HPDE6-E6E7 (cell line): ENCODE results near the gene NLGN4Y.

Source experiments
- DNase-seq: peaks from one replicate; pipeline ENCODE4 v3.0.0; 2011; ENCODE audit warnings: missing footprints; ENCODE audit errors: extremely low spot score

The NLGN4Y gene

DNA sequence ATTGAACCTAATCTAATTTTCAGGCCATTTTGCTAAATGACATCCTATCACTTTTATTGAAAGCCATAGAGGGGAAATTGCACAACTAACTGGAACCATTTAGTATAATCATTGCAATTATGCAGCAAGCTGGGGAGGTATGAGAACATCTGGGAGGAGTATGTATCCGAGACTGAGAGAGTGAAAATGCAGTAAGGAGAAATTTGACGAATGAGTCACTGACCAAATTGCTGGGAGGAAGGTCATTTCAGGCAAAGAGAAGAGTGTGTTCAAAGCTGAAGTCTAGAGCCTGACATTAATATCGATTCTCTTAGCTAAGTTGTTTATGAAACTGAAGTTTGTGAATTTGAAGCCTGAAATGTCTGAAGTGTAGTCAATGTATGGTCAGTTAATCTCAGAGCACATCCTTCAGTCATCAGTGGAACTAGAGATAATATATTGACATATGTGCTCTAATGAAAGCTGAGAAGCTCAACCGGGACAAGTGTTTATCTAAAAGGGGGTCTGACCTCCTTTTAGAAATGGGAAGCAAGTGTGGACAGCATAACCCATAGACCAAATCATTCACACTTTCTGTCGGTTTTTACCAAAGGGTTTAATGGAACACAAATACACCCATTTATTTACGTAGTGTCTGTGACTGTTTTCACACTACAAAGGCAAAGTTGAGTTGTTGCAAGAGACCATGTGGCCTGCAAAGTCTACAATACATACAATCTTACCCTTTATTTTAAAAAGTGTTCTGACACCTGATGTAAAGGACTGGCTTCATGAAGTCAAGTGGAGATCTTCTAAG lies 120.0 kb downstream of the NLGN4Y start:
- DNase-seq = no peak

DNA sequence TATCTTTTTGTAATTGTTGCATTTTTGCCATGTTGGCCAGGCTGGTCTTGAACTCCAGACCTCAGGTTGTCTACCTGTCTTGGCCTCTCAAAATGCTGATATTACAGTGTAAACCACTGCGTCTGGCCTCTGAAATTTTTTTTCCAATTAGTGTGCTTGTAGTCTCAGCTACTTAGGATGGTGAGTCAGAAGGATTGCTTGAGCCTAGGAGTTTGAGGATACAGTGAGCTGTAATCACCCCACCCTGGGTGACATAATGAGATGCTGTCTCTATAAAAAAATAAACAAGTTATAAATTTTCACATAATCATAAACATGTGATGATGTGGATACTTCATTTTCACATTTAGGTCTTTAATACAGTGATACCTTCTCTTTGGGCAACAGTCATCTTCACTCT lies 154.9 kb downstream of the NLGN4Y start:
- no peak for DNase-seq

DNA sequence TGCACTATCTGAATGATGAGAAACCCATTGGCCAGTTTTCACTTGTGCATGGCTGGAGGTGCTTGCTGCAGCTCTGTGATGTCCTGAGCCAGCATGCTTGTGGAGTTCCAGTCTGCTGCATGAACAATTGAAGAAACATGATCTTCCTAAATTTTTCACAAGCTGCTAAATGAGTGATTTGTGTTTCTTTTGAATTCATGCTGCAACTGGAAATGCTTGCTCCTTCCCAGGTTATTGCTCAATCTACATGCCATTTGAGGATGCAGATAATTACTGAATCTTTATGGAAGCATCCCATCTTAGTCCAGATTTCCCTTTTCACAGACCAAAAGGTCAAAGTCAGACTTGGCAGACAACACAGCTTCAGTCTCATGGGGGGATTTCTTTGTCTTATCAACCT lies 170.2 kb downstream of the NLGN4Y start:
- no peak for DNase-seq

DNA sequence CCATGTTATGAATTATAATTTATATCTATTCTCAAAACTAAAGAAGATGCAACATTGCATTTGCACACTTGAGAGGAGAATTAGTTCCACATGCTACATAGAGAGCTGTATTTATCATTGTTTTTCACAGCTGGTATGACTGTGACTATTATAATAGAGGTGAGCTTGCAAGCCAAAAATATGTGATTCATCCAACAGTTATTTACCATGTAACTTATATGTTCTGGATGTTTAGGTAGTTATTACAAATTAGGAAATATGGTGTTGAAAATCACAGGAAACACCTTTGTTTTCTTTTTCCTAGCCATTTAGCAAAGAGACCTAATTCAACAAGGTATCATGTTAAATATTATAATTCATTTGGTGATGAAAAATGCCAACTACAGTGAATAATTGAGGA lies 183.8 kb downstream of the NLGN4Y start:
- DNase-seq = no peak

DNA sequence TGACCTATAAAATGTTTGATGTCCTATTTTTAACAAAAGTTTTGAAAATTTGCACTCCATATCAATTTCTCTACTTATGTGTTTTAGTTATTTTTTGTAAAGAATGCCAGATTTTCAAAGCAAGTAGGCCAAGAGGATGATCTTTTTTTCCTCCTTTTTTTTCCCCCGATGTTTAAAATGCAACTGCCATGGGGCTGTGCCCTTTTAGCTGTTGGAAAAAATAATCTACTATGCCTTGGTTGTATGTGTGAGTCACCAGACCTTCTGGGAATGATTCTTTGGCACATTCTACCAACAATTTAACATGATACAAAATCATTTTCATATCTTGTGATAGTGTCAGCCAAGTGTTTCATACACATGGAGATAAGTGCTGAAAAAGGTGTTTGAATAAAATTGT lies 217.3 kb downstream of the NLGN4Y start:
- no peak for DNase-seq

DNA sequence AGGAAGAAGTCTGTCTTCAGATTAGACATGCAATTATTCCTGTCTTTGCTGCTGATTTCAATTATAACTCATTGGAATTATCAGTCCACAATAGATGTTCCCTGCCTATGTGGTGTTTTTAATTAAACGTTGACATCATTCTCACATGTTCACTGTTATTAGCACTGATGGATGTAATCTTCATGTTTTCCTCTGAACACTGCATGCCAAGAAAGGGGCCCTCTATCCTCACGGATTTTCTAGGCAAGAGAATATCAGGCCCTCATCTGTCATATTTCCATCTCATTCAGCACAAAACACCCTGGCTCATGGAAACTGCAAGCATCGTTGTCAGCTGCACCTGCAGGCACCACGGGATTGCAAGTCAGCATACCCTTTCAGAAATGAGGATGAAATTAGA lies 224.0 kb downstream of the NLGN4Y start:
- DNase-seq = no peak

DNA sequence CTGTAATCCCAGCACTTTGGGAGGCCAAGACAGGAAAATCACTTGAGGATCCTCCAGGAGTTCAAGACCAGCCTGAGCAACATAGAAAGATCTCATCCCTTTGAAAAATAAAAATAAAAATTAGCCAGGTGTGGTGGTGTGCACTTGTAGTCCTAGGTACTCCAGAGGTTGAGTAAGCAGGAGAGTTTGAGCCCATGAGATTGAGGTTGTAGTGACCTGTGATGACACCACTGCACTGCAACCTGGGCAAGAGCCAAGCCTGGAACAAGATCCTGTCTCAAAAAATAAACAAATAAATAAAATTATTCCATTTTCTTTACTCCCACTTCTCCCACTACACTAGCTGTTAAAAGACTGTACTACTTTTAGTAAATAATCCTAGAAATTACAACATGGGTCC lies 231.2 kb downstream of the NLGN4Y start:
- no peak for DNase-seq

DNA sequence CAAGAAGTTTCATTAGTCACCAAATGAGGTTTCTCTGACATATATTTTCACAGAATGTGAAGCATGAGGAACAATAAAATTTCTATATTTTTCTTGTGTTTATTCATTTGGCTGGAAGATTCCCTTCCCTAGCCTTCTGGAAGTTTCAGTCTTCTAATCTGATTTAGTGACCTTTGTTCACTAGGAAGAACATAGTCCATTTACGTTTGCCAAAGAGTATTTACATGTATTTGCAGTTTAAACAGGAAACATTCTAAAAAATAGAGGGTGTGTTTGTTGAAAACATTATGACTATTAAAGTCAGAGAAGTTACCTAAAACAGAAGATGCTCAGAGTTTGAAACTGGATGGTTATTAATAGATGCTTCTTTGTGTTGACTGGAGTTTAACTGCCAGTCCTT lies 238.6 kb downstream of the NLGN4Y start:
- DNase-seq = no peak

DNA sequence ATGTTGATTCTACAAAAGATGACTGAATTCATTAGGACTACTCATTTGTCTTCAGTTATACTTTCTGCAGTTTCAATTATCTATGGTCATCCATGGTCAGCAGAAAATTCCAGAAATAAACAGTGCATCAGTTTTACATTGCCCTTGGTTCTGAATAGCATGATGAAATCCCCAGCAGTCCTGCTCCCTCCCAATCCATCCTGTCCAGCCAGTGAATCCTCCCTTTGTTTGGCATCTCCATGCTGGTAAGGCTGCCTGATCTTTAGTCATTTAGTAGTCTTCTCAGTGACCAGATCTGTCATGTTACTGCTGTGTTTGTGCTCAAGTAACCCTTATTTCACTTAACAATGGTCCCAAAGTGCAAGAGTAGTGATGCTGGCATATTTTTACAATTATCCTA lies 239.3 kb downstream of the NLGN4Y start:
- no peak for DNase-seq

DNA sequence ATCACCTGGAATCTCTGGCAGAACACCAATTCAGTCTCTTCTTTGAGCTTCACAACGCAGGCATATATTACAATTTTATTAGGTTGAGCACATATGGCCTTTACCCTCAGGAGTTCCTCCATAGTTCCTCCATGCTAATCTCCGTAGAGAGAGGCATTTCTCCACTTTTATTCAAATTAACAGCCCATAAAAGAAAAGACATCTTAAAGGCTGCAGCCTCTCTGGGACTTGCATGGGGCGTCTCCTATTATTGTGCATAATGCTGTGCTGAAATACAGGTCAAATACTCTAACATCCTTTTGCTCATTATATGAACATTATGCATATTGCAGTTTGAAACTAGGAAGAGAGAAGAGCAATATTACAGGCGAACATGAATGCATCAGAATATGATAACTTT lies 253.9 kb downstream of the NLGN4Y start:
- DNase-seq = no peak

DNA sequence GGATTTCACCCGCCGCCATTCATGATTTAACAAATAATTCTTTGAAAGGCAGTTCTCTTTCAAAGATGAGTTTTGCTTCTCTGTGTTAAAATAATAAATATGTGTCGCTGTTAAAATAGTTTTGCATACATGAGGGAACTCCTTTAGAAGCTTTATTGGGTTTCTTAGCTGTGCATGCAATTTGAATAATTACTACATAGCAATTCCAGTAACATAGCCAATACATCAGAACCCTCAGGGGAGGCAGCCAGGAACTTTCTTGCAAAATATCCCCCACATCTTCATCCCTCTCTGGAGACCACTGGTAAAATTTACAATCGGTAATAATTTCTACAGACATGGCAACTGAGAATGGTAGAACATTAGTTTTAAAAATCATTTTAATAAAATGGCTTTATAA lies 268.8 kb downstream of the NLGN4Y start:
- DNase-seq = no peak

DNA sequence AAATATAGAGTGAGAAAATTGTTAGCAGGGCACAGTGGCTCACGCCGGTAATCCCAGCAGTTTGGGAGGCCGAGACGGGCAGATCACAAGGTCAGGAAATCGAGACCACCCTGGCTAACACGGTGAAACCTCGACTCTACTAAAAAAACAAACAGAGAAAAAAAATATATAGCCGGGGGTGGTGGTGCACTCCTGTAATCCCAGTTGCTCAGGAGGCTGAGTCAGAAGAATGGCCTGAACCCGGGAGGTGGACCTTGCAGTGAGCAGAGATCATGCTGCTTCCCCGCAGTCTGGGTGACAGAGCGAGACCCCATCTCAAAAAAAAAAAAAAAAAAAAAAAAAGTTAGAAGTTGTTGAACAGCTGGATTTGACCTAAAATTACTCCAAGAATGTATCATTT lies 269.3 kb downstream of the NLGN4Y start:
- DNase-seq = no peak

DNA sequence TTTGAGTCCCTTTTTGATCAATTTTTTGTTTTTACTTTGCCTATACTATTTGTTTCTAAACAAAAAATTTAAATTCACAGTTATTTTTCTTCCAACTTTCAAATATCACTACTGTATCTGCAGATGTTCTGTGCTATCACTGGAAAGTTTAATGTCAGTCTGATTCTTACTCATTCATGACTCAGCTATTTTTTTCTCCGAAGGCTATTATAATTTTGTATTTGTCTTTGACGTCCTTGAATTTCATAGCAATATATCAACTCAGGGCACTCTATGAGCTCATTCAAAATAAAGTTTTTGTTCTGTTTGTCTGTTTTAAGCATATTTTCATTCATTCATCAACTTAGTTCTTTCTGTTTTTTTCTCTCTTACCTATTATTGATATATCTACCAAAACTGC lies 273.7 kb downstream of the NLGN4Y start:
- DNase-seq = no peak

DNA sequence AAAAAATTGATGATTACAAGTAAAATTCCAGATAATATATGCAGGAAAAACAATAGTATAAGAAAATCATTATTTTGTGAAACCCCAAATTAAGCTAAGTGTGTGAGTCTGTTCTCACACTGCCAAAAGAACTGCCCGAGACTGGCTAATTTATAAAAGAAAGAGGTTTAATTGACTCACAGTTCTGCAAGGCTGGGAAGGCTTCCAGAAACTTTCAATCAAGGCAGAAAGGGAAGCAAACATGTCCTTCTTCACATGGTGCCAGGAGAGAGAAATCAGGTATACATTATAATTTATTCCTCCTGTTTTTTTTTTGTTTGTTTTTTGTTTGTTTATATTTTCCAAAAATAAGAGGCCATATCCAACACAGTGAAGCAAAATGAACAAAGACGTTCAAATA lies 276.8 kb downstream of the NLGN4Y start:
- no peak for DNase-seq

DNA sequence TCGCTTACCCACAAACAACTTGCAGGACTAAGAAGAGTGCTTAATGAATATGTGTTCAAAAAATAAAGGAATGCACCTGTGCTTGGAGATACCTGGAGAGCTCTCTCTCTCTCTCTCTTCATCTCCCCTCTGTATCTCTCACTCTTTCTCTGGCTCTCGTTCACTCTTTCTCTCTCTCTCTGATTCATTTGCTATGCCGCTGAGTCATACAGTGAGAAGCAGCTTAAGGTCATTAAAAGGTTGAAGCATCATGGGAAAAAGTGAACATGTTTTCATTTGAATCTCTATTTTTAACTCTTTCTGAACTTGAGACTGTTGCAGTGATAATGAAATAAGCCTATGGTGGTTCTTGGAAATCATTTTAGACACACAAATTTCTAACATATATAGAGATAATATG lies 277.8 kb downstream of the NLGN4Y start:
- DNase-seq = no peak

DNA sequence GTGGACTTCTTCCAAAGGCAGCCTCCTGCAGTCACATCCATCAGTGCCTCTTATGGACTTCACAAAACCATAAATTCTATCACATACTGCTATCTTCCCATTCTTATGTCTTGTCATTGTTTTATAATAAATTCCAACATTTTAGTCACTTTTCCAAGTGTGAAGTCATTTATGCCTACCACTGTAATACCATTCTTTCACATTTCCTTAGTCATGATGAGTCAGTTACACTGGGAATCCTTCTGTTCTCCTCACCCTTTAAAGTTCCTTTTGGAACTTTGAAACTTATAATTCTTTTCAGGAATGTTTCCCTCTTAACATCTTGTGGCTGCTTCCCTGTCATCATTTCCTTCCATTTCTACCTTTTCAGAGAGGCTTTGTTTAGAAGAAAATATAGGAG lies 279.7 kb downstream of the NLGN4Y start:
- no peak for DNase-seq

DNA sequence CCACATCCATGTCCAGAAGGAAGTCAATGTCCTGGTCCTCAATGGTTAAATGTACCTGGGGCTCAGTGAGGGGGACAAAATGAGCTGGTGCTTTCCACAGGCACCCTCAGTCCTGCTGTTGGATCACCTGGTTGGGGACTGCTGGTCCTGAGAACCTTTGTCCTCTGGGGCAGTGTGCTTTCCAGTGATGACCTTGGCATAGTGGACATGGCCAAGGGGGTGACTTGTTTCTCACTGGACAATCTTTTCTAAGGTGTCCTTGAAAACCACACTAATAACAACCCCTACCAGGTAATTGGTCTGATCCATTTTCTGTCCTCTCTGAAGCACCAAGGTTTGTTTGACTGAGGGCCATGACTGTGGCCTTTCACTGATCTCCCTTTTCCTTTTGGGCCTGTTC lies 294.1 kb downstream of the NLGN4Y start:
- no peak for DNase-seq

DNA sequence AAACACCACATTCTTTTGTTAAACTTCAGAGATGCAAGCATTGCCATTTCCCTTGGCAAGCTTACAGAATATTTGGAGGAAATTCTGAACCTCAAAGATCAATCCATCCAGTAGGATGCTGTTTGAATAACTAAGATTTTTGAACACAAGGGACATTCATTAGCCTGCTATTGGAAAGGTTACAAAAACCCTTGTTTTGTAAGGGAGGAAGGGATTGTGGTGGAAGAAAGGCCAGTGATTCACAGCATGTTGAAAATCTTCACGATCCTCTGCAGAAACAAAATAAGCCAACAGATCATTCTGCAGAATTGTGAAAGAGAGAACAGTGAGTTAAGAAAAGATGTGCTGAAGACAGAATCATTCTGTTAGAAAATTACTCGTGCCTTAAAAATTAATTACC lies 297.9 kb downstream of the NLGN4Y start:
- no peak for DNase-seq

DNA sequence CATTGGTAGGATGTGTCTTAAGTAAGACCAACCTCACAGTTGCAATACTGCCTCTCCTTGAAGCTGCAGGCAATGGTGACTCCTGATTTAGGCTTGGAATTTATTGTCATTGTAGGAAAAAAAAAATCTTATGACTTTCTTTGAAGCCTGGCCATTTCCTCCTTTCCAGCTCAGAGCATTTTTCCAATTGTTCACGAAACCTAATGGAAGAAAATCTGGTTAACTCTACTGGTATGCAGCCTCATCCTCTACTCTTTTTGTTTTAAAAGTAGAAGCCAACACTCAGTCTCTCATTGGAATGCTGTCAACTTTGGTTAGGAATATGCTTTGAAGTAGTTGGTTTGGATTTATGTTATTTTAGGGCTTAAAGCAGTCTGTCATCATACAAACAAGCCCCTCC lies 298.6 kb downstream of the NLGN4Y start:
- no peak for DNase-seq

DNA sequence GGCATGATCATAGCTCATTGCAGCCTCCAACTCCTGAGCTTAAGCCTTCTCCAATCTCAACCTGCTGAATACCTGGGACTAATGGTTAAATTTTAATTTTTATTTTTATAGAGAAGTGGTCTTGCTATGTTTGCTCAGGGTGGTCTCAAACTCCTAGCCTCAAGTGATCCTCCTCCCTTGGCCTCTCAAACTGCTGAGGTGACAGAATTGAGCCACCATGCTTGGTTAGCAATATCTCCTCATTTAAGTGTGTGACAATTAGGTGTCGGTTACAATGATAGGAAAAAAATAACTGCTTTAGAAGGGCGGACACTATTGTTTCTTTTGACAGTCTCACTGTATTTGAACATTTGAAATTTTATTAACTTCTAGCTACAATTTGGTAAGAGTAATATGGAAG lies 300.3 kb downstream of the NLGN4Y start:
- no peak for DNase-seq

DNA sequence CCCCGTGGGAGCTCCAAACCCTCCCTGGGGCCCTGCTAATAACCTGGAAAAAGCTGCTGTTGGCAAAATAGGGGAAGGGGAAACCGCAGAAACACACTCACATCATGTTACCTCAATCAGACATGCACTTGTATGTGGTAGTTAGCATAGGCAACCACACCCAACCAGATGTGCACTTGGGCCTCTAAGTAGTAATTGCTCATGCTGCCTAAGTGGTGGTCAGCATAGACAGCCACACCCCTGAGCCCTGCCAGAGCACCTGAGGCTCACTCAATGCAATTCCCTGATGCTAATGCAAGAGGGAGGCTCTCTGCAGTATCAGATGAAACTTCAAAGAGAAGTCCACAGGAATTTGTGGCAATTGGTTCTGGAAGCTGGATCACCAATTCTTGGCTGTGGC lies 301.4 kb downstream of the NLGN4Y start:
- DNase-seq = no peak

DNA sequence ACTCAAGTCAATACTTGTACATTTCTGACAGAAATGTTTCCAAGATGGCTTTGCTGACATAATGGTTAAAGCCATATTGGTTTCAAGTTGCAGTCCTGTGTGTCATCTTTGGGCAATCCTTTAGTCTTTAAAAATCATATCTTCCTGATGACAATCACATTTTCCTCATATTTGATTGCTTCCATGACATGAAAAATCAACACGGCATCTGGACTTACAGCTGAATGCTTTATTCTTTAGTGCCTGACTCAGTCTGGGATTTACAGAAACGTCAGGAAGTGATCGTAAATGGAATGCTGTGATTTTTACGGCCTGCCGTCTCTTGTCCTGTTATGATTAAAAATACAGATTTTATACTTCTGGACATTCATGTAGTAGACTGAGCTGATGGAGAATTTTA lies 304.2 kb downstream of the NLGN4Y start:
- no peak for DNase-seq

DNA sequence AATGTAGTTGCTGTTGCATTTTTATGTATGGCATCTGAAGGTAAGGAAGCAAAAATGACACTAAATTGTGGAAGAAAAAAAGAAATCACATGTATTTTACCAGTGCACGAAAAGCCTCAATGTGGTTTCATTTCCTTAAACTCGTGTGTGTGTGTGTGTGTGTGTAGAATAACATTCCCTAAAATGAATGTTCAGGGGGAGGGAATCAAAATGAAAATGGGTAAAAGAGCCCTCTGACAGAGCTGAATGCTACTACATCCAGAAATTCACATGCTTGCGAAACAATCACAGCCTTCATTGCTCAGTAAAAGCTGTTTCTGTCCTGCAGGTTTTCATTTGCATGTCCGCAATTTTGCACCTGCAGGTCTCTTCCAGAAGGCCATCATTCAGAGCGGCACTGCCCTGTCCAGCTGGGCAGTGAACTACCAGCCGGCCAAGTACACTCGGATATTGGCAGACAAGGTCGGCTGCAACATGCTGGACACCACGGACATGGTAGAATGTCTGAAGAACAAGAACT lies 305.1 kb downstream of the NLGN4Y start:
- DNase-seq = no peak
